Measurements from ENCODE around the gene RABGGTB. TPM values are rescaled to one million over a fixed set of nuclear protein-coding genes. Genes with fewer than 3 reads are reported as not detected.

Gene RABGGTB
- total RNA-seq, 1 experiment from 2014 or later, result 139 TPM

- H3K36me3 Mint-ChIP-seq, result peaks cover 93% of the 10 kb centered on the region
- TF ChIP-seq KAT7 (CRISPR knock-in tag; IDR thresholded peaks at IDR 0.05; ENCODE audit: borderline replicate concordance), result no peak
- no peak for TF ChIP-seq ZNF219 (CRISPR knock-in tag; IDR thresholded peaks at IDR 0.05; ENCODE audit: borderline replicate concordance)
- TF ChIP-seq NR3C1 (CRISPR knock-in tag; conservative IDR thresholded peaks at IDR 0.05; ENCODE audit: low read depth), result no peak
- no peak for TF ChIP-seq AFF4 (CRISPR knock-in tag; IDR thresholded peaks at IDR 0.05; ENCODE audit: borderline replicate concordance)
- TF ChIP-seq JAZF1 (CRISPR knock-in tag; IDR thresholded peaks at IDR 0.05), result no peak
- TF ChIP-seq ARID4B (CRISPR knock-in tag; IDR thresholded peaks at IDR 0.05; ENCODE audit: borderline replicate concordance), result no peak
- no peak for TF ChIP-seq FOXJ3 (CRISPR knock-in tag; IDR thresholded peaks at IDR 0.05; ENCODE audit: borderline replicate concordance)
- TF ChIP-seq PRDM15 (CRISPR knock-in tag; IDR thresholded peaks at IDR 0.05), result no peak
- no peak for TF ChIP-seq ZMAT4 (CRISPR knock-in tag; IDR thresholded peaks at IDR 0.05)
- no peak for TF ChIP-seq E2F4 (CRISPR knock-in tag; IDR thresholded peaks at IDR 0.05; ENCODE audit: borderline replicate concordance, low read depth)
- no peak for TF ChIP-seq ZBTB21 (CRISPR knock-in tag; IDR thresholded peaks at IDR 0.05; ENCODE audit: borderline replicate concordance)
- TF ChIP-seq ATF1 (CRISPR knock-in tag; IDR thresholded peaks at IDR 0.05), result no peak
- no peak for TF ChIP-seq EMX1 (CRISPR knock-in tag; IDR thresholded peaks at IDR 0.05)
- no peak for TF ChIP-seq HMGA2 (CRISPR knock-in tag; IDR thresholded peaks at IDR 0.05)
- TF ChIP-seq ZNF396 (CRISPR knock-in tag; IDR thresholded peaks at IDR 0.05; ENCODE audit: borderline replicate concordance), result no peak
- TF ChIP-seq NR1H2 (CRISPR knock-in tag; IDR thresholded peaks at IDR 0.05), result no peak
- no peak for TF ChIP-seq RELA (CRISPR knock-in tag; IDR thresholded peaks at IDR 0.05; ENCODE audit: borderline replicate concordance)
- no peak for DNase-seq (ENCODE audit: low spot score)
- no peak for ATAC-seq
- H3K27ac Mint-ChIP-seq, result peak overlapping the region; percentile 89
- H3K4me1 Mint-ChIP-seq, result peaks cover 31% of the 10 kb centered on the region
- H3K27me3 Mint-ChIP-seq (ENCODE audit: low read depth), result no peaks in the 10 kb centered on the region
- no peaks in the 10 kb centered on the region for H3K9me3 Mint-ChIP-seq
- POLR2A ChIA-PET, result interaction anchor here (1.7 kb wide), 1 partner anchor 176 kb away, joined by 3 read pairs; no protein-coding TSS in a partner anchor
- peak overlapping the region; percentile 99 for H3K4me3 Mint-ChIP-seq
- CTCF ChIA-PET, result no interaction called here
These were observed 5.0 kb downstream of the RABGGTB start for GRCh38 chr1:75791022-75791421.

Measured in WTC11 (cell line).